ENCODE measurements around the gene CTNNA3. TPM values are rescaled to one million over a fixed set of nuclear protein-coding genes. Genes with fewer than 3 reads are reported as not detected.

The CTNNA3 gene
- total RNA-seq, 1 experiment from 2014 or later: not detected

- BruUV-seq (replicated peaks): no TSS peak
- Mint-ChIP-seq H3K36me3 (ENCODE audit: insufficient read depth, unreplicated experiment) (no peaks in the 10 kb centered on the region), H3K27me3 (ENCODE audit: unreplicated experiment) (no peaks in the 10 kb centered on the region), H3K27ac (ENCODE audit: unreplicated experiment) (no peak overlapping the region), H3K9me3 (ENCODE audit: low read depth, unreplicated experiment) (no peaks in the 10 kb centered on the region), H3K4me1 (ENCODE audit: low read depth, unreplicated experiment) (peaks cover 9% of the 10 kb centered on the region), H3K4me3 (ENCODE audit: low read depth, unreplicated experiment) (no peak overlapping the region)
- DNase-seq: no peak
- intact Hi-C loops (cut with micrococcal nuclease; ENCODE audit: unreplicated experiment): loop anchor here (5.0 to 10.0 kb wide), 6 partner anchors 608 to 1758 kb away; no protein-coding TSS in a partner anchor
- CTCF ChIA-PET: no interaction called here
- TF ChIP-seq, protein P1, sequence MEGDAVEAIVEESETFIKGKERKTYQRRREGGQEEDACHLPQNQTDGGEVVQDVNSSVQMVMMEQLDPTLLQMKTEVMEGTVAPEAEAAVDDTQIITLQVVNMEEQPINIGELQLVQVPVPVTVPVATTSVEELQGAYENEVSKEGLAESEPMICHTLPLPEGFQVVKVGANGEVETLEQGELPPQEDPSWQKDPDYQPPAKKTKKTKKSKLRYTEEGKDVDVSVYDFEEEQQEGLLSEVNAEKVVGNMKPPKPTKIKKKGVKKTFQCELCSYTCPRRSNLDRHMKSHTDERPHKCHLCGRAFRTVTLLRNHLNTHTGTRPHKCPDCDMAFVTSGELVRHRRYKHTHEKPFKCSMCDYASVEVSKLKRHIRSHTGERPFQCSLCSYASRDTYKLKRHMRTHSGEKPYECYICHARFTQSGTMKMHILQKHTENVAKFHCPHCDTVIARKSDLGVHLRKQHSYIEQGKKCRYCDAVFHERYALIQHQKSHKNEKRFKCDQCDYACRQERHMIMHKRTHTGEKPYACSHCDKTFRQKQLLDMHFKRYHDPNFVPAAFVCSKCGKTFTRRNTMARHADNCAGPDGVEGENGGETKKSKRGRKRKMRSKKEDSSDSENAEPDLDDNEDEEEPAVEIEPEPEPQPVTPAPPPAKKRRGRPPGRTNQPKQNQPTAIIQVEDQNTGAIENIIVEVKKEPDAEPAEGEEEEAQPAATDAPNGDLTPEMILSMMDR (IDR thresholded peaks at IDR 0.05; ENCODE audit: unreplicated experiment): no peak
Observed at GRCh38 chr10:66183028-66183427, 1513.0 kb downstream of the CTNNA3 start.

DNA sequence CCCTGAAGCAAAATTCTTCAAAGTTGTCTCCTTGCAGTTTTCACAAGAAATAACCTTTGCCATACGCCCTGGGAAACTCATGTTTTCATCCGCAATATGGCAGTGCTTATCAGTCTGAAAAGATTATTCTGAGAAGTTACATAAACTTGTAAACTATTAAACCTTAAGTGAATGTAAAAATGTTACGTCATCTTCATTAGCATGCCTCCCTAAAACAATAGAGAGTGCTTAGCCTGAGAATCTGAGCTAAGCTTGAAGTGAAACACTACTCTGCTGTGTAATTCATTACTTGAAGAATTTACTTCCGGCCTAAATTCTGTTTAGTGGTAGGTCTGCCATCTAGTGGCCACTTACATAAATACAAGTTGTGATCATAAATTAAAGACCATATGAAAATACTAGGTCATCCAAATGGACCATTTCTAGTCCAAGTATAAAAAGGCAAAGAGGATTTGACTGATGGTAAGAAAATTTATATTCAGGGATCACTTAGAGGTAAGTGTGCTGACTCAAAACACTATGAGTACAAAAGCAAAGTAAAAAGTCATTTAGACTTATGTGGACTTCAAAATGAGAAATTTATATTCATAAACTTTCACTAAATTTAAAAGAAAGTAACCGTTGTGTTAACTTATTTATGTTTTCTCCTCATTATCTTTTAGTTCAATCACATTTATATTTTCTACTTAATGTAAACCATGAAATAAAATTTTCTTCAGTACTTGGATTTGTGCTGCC lies 1515.2 kb downstream of the CTNNA3 start:
- no peak overlapping the region for H3K27ac Mint-ChIP-seq (ENCODE audit: unreplicated experiment)
- TF ChIP-seq, protein P1 (IDR thresholded peaks at IDR 0.05; ENCODE audit: unreplicated experiment): peak; percentile 36

DNA sequence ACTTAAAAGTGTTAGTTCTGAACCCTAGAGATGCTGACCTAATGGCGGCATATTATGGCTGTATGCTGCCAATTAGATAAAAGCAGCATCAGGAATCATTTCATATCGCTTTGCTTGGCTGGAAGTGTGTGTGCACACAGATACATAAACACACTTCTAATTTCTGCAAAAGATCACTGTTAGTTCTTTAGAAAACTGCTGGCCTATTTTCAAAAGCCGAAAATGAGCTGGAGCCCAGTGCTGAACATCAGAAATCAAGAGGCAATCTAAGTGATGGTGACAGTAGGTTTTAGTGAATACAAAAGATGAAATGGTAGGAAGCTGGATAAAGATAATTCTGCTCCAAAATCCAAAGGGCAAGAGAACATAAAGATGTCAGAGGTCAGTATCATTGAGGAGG lies 1516.0 kb downstream of the CTNNA3 start:
- no peaks in the 10 kb centered on the region for H3K27me3 Mint-ChIP-seq (ENCODE audit: unreplicated experiment)
- no peak for DNase-seq
- no TSS peak for BruUV-seq (replicated peaks)
- H3K4me1 Mint-ChIP-seq (ENCODE audit: low read depth, unreplicated experiment): peaks cover 9% of the 10 kb centered on the region
- intact Hi-C loops (cut with micrococcal nuclease; ENCODE audit: unreplicated experiment): loop anchor here (1.0 to 10.0 kb wide), 7 partner anchors 605 to 1755 kb away; no protein-coding TSS in a partner anchor
- H3K4me3 Mint-ChIP-seq (ENCODE audit: low read depth, unreplicated experiment): no peak overlapping the region
- no peaks in the 10 kb centered on the region for H3K9me3 Mint-ChIP-seq (ENCODE audit: low read depth, unreplicated experiment)
- TF ChIP-seq, protein P1 (IDR thresholded peaks at IDR 0.05; ENCODE audit: unreplicated experiment): no peak
- CTCF ChIA-PET: interaction anchor here (1.7 kb wide), 1 partner anchor 821 kb away, joined by 5 read pairs; no protein-coding TSS in a partner anchor
- H3K27ac Mint-ChIP-seq (ENCODE audit: unreplicated experiment): no peak overlapping the region
- H3K36me3 Mint-ChIP-seq (ENCODE audit: insufficient read depth, unreplicated experiment): no peaks in the 10 kb centered on the region

More for the DNA sequence above, 1515.2 kb downstream of the CTNNA3 start:
- intact Hi-C loops (cut with micrococcal nuclease; ENCODE audit: unreplicated experiment): loop anchor here (1.0 to 10.0 kb wide), 7 partner anchors 606 to 1756 kb away; no protein-coding TSS in a partner anchor
- no peaks in the 10 kb centered on the region for H3K9me3 Mint-ChIP-seq (ENCODE audit: low read depth, unreplicated experiment)
- DNase-seq: peak; percentile 36
- BruUV-seq (replicated peaks): no TSS peak
- H3K36me3 Mint-ChIP-seq (ENCODE audit: insufficient read depth, unreplicated experiment): no peaks in the 10 kb centered on the region
- CTCF ChIA-PET: interaction anchor here (0.6 to 1.7 kb wide), 3 partner anchors 12 to 822 kb away, joined by 3 to 5 read pairs (median 3); no protein-coding TSS in a partner anchor
- no peaks in the 10 kb centered on the region for H3K27me3 Mint-ChIP-seq (ENCODE audit: unreplicated experiment)
- H3K4me3 Mint-ChIP-seq (ENCODE audit: low read depth, unreplicated experiment): no peak overlapping the region
- peaks cover 9% of the 10 kb centered on the region for H3K4me1 Mint-ChIP-seq (ENCODE audit: low read depth, unreplicated experiment)

DNA sequence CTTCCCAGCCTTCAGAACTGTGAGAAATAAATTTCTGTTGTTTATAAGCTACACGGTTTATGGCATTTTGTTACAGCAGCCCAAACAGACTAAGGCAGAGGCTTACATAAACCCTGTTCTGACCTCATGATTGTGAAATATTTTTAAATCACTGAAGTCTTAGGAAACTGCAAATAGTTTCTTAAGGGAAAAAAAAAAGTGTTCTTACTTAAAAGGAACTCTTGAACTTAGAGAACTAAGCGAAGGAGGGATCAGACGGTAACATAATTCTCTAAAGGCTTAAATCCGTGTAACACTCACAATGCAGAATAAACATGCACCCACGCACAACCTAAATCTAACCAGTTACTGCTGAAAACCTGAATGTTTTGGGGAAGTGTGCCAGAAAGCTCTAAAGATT lies 1519.2 kb downstream of the CTNNA3 start:
- H3K27ac Mint-ChIP-seq (ENCODE audit: unreplicated experiment): no peak overlapping the region
- intact Hi-C loops (cut with micrococcal nuclease; ENCODE audit: unreplicated experiment): loop anchor here (10.0 kb wide), 1 partner anchor 742 kb away; no protein-coding TSS in a partner anchor
- no peaks in the 10 kb centered on the region for H3K9me3 Mint-ChIP-seq (ENCODE audit: low read depth, unreplicated experiment)
- peaks cover 9% of the 10 kb centered on the region for H3K4me1 Mint-ChIP-seq (ENCODE audit: low read depth, unreplicated experiment)
- no peaks in the 10 kb centered on the region for H3K36me3 Mint-ChIP-seq (ENCODE audit: insufficient read depth, unreplicated experiment)
- TF ChIP-seq, protein P1 (IDR thresholded peaks at IDR 0.05; ENCODE audit: unreplicated experiment): no peak
- no TSS peak for BruUV-seq (replicated peaks)
- H3K27me3 Mint-ChIP-seq (ENCODE audit: unreplicated experiment): no peaks in the 10 kb centered on the region
- CTCF ChIA-PET: no interaction called here
- H3K4me3 Mint-ChIP-seq (ENCODE audit: low read depth, unreplicated experiment): no peak overlapping the region
- no peak for DNase-seq
